ENCODE measurements around the gene RPSA.

- TF ChIP-seq CTCF (conservative IDR thresholded peaks at IDR 0.05; ENCODE audit: low read depth, low read length) (no peak), EZH2 (IDR thresholded peaks at IDR 0.05; ENCODE audit: borderline replicate concordance, low read depth, low read length, poor library complexity, severe bottlenecking) (no peak)
Measured at GRCh38 chr3:39446444-39446843, 39.9 kb downstream of the RPSA start.

Data from A673 (cell line).